ENCODE results near the gene ARMC9.

ARMC9 gene

GRCh38 chr2:231423176-231423575 lies 224.7 kb downstream of the ARMC9 start:
- no peak overlapping the region for H3K4me3 ChIP-seq (ENCODE audit: low read depth, low read length)
- TF ChIP-seq CTCF (IDR thresholded peaks at IDR 0.05; ENCODE audit: borderline replicate concordance, insufficient read depth, low read depth, low read length): no peak

Data from GM12875 (cell line).